Esophagus squamous epithelium (tissue), 5 donors: Measurements from ENCODE around the gene PJA1. TPM values are rescaled to one million over a fixed set of nuclear protein-coding genes. Genes with fewer than 3 reads are reported as not detected.

Experiments
- DNase-seq: peaks from one replicate; lab custom pipeline; 2025; lab: John Stamatoyannopoulos, UW
- H3K27ac ChIP-seq, 4 donors: fragments of 200-600 bp; sonication (generic); one replicate each; pipeline ENCODE4 v1.5.1; 2016 to 2019; ENCODE audit warnings: mild to moderate bottlenecking in 1 of 4
- H3K27me3 ChIP-seq, 4 donors: fragments of 200-600 bp; sonication (generic); 1 replicate in 3 of 4; 2 replicates in 1 of 4; pipeline versions ENCODE4 v1.5.1 to v1.6.0; 2017 to 2021; ENCODE audit warnings: antibody characterized with exemption in 1 of 4
- H3K36me3 ChIP-seq, 3 donors: fragments of 200-600 bp; sonication (generic); one replicate each; pipeline ENCODE4 v1.5.1; 2016 to 2019
- H3K4me1 ChIP-seq, 3 donors: fragments of 200-600 bp; sonication (generic); one replicate each; pipeline ENCODE4 v1.5.1; 2017 to 2019
- H3K4me3 ChIP-seq, 4 donors: fragments of 200-600 bp; sonication (generic); 1 replicate in 3 of 4; 2 replicates in 1 of 4; pipeline ENCODE4 v1.5.1; 2016 to 2019; ENCODE audit warnings: mild to moderate bottlenecking in 2 of 4, moderate library complexity in 1 of 4
- H3K9me3 ChIP-seq, 3 donors: fragments of 200-600 bp; sonication (generic); one replicate each; pipeline ENCODE4 v1.5.1; 2016 to 2019
- CTCF ChIP-seq, 6 experiments: fragments of 450-650 bp in 4 of 6; fragments of 200-600 bp in 2 of 6; sonication (generic) in 2 of 6; IDR thresholded peaks; one replicate each; pipeline ENCODE4 v1.5.1; 2016 to 2019; ENCODE audit warnings: antibody characterized with exemption in 6 of 6, mild to moderate bottlenecking in 4 of 6, moderate library complexity in 4 of 6
- POLR2A ChIP-seq, 4 donors: fragments of 450-650 bp; IDR thresholded peaks; one replicate each; pipeline ENCODE4 v1.6.1; 2017; ENCODE audit warnings: antibody characterized with exemption in 4 of 4, mild to moderate bottlenecking in 4 of 4, moderate library complexity in 3 of 4
- WGBS, 2 donors: methylation state at CpG; one replicate each; pipeline ENCODE4 v1.1.5; 2018; 5-methylcytosine and 5-hydroxymethylcytosine counted together
- intact Hi-C: fragments of 100-400 bp; cut with DNase I; formaldehyde crosslinking; loops from one replicate; pipeline ENCODE4 v1.15.0; 2022
- total RNA-seq, 4 donors: library from RNA; depleted of rRNA; stranded (reverse); fragments of >200 nt; gene quantifications; one replicate each; pipeline ENCODE4 v1.1.0, GENCODE V29; 2016
- donor health status: DM: yes; HTN: yes; CAD: no.

Gene PJA1
- total RNA-seq, 4 donors from 2014 or later: 7.5 to 24.2 (median 15.8) TPM

- DNase-seq: no peak
- no peak overlapping the region for H3K27ac ChIP-seq
- H3K4me1 ChIP-seq: peaks cover 0 to 15% (median 0%) of the 10 kb centered on the region in 3 donors
- H3K27me3 ChIP-seq: no peaks in the 10 kb centered on the region
- no peaks in the 10 kb centered on the region for H3K9me3 ChIP-seq
- intact Hi-C loops: no loop called here
- WGBS, 2 donors: 87 to 100% methylated on average over 1 to 5 of the region's 5 CpGs
- H3K4me3 ChIP-seq: no peak overlapping the region
- no peaks in the 10 kb centered on the region for H3K36me3 ChIP-seq
- TF ChIP-seq CTCF (IDR thresholded peaks at IDR 0.05) (no peak), POLR2A (IDR thresholded peaks at IDR 0.05) (no peak)
These were observed 9.3 kb downstream of the PJA1 start for GRCh38 chrX:69155786-69156520.

GRCh38 chrX:69154051-69154450 lies 11.2 kb downstream of the PJA1 start:
- no peaks in the 10 kb centered on the region for H3K36me3 ChIP-seq
- 86 to 94% methylated on average over 1 to 6 of the region's 6 CpGs for WGBS, 2 donors
- peaks cover 0 to 22% (median 0%) of the 10 kb centered on the region in 3 donors for H3K4me1 ChIP-seq
- intact Hi-C loops: no loop called here
- no peak for DNase-seq
- no peak for TF ChIP-seq CTCF (IDR thresholded peaks at IDR 0.05)
- no peak for TF ChIP-seq POLR2A (IDR thresholded peaks at IDR 0.05)
- H3K27me3 ChIP-seq: no peaks in the 10 kb centered on the region
- no peaks in the 10 kb centered on the region for H3K9me3 ChIP-seq
- no peak overlapping the region for H3K4me3 ChIP-seq
- H3K27ac ChIP-seq: no peak overlapping the region

- TF ChIP-seq CTCF (IDR thresholded peaks at IDR 0.05) (no peak), POLR2A (IDR thresholded peaks at IDR 0.05) (no peak)
- no peaks in the 10 kb centered on the region for H3K27me3 ChIP-seq
- 50 to 58% methylated on average over 4 to 5 of the region's 8 CpGs for WGBS, 2 donors
- no peak overlapping the region for H3K4me3 ChIP-seq
- no peaks in the 10 kb centered on the region for H3K36me3 ChIP-seq
- H3K27ac ChIP-seq: peak overlapping the region in 2 of 4 donors; percentile 7 to 25
- H3K4me1 ChIP-seq: peaks cover 0 to 14% (median 0%) of the 10 kb centered on the region in 3 donors
- H3K9me3 ChIP-seq: no peaks in the 10 kb centered on the region
- intact Hi-C loops: no loop called here
- DNase-seq: no peak
These were observed 12.1 kb downstream of the PJA1 start for GRCh38 chrX:69153060-69153730.

- DNase-seq: no peak
- H3K27ac ChIP-seq: no peak overlapping the region
- no peaks in the 10 kb centered on the region for H3K27me3 ChIP-seq
- no peaks in the 10 kb centered on the region for H3K36me3 ChIP-seq
- peaks cover 0 to 13% (median 0%) of the 10 kb centered on the region in 3 donors for H3K4me1 ChIP-seq
- 40% methylated on average over 1 of the region's 1 CpG; no CpG with 5 or more reads in 1 of the 2 donors for WGBS, 2 donors
- no peaks in the 10 kb centered on the region for H3K9me3 ChIP-seq
- no peak overlapping the region for H3K4me3 ChIP-seq
- TF ChIP-seq POLR2A (IDR thresholded peaks at IDR 0.05) (no peak), CTCF (IDR thresholded peaks at IDR 0.05) (no peak)
- intact Hi-C loops: no loop called here
These were observed 12.8 kb downstream of the PJA1 start for GRCh38 chrX:69152417-69152841.

GRCh38 chrX:69151866-69152284 lies 13.4 kb downstream of the PJA1 start:
- no peaks in the 10 kb centered on the region for H3K9me3 ChIP-seq
- no peaks in the 10 kb centered on the region for H3K27me3 ChIP-seq
- TF ChIP-seq CTCF (IDR thresholded peaks at IDR 0.05): no peak
- TF ChIP-seq POLR2A (IDR thresholded peaks at IDR 0.05): no peak
- no peak overlapping the region for H3K4me3 ChIP-seq
- no CpG with 5 or more reads among the region's 2 CpGs for WGBS, 2 donors
- no peak for DNase-seq
- intact Hi-C loops: no loop called here
- H3K27ac ChIP-seq: no peak overlapping the region
- H3K36me3 ChIP-seq: no peaks in the 10 kb centered on the region
- H3K4me1 ChIP-seq: peaks cover 0 to 13% (median 0%) of the 10 kb centered on the region in 3 donors
